ENCODE results near the gene DHX38.
A peak's percentile ranks its signal among the peaks of the same experiment; 100 is the strongest.

The DHX38 gene

GRCh38 chr16:72122916-72123315, 29.3 kb downstream of the DHX38 start:
- DNase-seq (ENCODE audit: low spot score): no peak

GRCh38 chr16:72123426-72123825, 29.8 kb downstream of the DHX38 start:
- DNase-seq (ENCODE audit: low spot score): no peak

- DNase-seq (ENCODE audit: low spot score): no peak
Observed at GRCh38 chr16:72124148-72124547, 30.5 kb downstream of the DHX38 start.

GRCh38 chr16:72124761-72125634, 31.4 kb downstream of the DHX38 start:
- DNase-seq (ENCODE audit: low spot score): peak; percentile 59

- no peak for DNase-seq (ENCODE audit: low spot score)
Observed at GRCh38 chr16:72125635-72126428, 32.2 kb downstream of the DHX38 start.

- no peak for DNase-seq (ENCODE audit: low spot score)
Observed at GRCh38 chr16:72126429-72126765, 32.8 kb downstream of the DHX38 start.

GRCh38 chr16:72128701-72129100, 35.1 kb downstream of the DHX38 start:
- DNase-seq (ENCODE audit: low spot score): no peak

- DNase-seq (ENCODE audit: low spot score): no peak
Observed at GRCh38 chr16:72129976-72130656, 36.5 kb downstream of the DHX38 start.

- DNase-seq (ENCODE audit: low spot score): no peak
Observed at GRCh38 chr16:72131036-72131435, 37.4 kb downstream of the DHX38 start.

- no peak for DNase-seq (ENCODE audit: low spot score)
Observed at GRCh38 chr16:72132726-72133125, 39.1 kb downstream of the DHX38 start.

GRCh38 chr16:72134507-72134906, 40.9 kb downstream of the DHX38 start:
- no peak for DNase-seq (ENCODE audit: low spot score)

GRCh38 chr16:72137380-72138063, 43.9 kb downstream of the DHX38 start:
- DNase-seq (ENCODE audit: low spot score): no peak

GRCh38 chr16:72138064-72138572, 44.5 kb downstream of the DHX38 start:
- DNase-seq (ENCODE audit: low spot score): no peak

- DNase-seq (ENCODE audit: low spot score): no peak
Observed at GRCh38 chr16:72139908-72140307, 46.3 kb downstream of the DHX38 start.

- no peak for DNase-seq (ENCODE audit: low spot score)
Observed at GRCh38 chr16:72142476-72142875, 48.8 kb downstream of the DHX38 start.

- no peak for DNase-seq (ENCODE audit: low spot score)
Observed at GRCh38 chr16:72149676-72150464, 56.2 kb downstream of the DHX38 start.

- no peak for DNase-seq (ENCODE audit: low spot score)
Observed at GRCh38 chr16:72159386-72159785, 65.7 kb downstream of the DHX38 start.

- DNase-seq (ENCODE audit: low spot score): no peak
Observed at GRCh38 chr16:72159801-72160200, 66.2 kb downstream of the DHX38 start.

GRCh38 chr16:72162105-72162692, 68.6 kb downstream of the DHX38 start:
- no peak for DNase-seq (ENCODE audit: low spot score)

Measured in activated CD4-positive, alpha-beta T cell treated with anti-CD3 and anti-CD28 coated beads, Interleukin-2, Interleukin-4, amounts not matched to agents 100 ng/mL and 50 ng/mL, durations not matched to agents 16 hours and 8 hours (primary cell).